ENCODE measurements around the gene IWS1. TPM values are rescaled to one million over a fixed set of nuclear protein-coding genes. Genes with fewer than 3 reads are reported as not detected.

The IWS1 gene
- total and polyA plus RNA-seq, 2 experiments from 2014 or later = 45.9 to 47.8 TPM

DNA sequence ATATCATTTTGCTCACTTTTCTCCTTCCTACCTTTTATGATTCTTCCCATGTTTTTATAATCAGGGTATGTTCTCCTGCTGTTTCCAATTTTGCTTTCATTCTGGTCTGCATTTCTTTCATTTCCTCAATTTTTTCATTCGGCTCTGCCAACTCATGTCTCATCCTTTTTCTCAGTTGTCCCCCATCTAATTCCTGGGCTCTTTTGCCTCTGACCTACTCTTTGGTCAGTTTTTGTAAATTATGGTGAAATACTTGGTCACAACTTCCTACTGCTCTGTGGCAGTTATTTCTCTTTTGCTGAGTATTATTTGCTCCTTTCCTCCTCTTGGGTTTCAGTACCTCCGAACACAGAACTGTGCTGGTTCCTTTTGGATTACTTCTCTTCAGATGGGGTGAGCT, 36.6 kb upstream of the IWS1 start:
- H4K20me1 ChIP-seq (ENCODE audit: insufficient read depth, poor library complexity, severe bottlenecking) = no peaks in the 10 kb centered on the region
- no peaks in the 10 kb centered on the region for H3K27me3 ChIP-seq
- no peaks in the 10 kb centered on the region for H3K79me2 ChIP-seq
- H3K9me3 ChIP-seq (ENCODE audit: low read depth) = no peaks in the 10 kb centered on the region
- H3K4me3 ChIP-seq = no peak overlapping the region
- H3K36me3 ChIP-seq (replicated peaks; ENCODE audit: insufficient read depth, low read depth) = no peaks in the 10 kb centered on the region
- H3K4me1 ChIP-seq (ENCODE audit: insufficient read depth) = no peaks in the 10 kb centered on the region
- TF ChIP-seq, protein P1, sequence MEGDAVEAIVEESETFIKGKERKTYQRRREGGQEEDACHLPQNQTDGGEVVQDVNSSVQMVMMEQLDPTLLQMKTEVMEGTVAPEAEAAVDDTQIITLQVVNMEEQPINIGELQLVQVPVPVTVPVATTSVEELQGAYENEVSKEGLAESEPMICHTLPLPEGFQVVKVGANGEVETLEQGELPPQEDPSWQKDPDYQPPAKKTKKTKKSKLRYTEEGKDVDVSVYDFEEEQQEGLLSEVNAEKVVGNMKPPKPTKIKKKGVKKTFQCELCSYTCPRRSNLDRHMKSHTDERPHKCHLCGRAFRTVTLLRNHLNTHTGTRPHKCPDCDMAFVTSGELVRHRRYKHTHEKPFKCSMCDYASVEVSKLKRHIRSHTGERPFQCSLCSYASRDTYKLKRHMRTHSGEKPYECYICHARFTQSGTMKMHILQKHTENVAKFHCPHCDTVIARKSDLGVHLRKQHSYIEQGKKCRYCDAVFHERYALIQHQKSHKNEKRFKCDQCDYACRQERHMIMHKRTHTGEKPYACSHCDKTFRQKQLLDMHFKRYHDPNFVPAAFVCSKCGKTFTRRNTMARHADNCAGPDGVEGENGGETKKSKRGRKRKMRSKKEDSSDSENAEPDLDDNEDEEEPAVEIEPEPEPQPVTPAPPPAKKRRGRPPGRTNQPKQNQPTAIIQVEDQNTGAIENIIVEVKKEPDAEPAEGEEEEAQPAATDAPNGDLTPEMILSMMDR (IDR thresholded peaks at IDR 0.05; ENCODE audit: poor library complexity) = no peak
- TF ChIP-seq EZH2 (IDR thresholded peaks at IDR 0.05; ENCODE audit: borderline replicate concordance) (no peak), EZH2phosphoT487 (IDR thresholded peaks at IDR 0.05; ENCODE audit: low read depth, severe bottlenecking, unreplicated experiment) (no peak)
- no peak overlapping the region for H3K4me2 ChIP-seq
- DNase-seq (ENCODE audit: low spot score) = no peak
- WGBS (ENCODE audit: low lambda C conversion rate, missing lambda C conversion rate) = 95% methylated on average over 2 of the region's 2 CpGs
- H3K27ac ChIP-seq = no peak overlapping the region
- H2AFZ ChIP-seq = no peak overlapping the region
- H3K9me2 ChIP-seq (replicated peaks; ENCODE audit: insufficient read depth) = no peaks in the 10 kb centered on the region

DNA sequence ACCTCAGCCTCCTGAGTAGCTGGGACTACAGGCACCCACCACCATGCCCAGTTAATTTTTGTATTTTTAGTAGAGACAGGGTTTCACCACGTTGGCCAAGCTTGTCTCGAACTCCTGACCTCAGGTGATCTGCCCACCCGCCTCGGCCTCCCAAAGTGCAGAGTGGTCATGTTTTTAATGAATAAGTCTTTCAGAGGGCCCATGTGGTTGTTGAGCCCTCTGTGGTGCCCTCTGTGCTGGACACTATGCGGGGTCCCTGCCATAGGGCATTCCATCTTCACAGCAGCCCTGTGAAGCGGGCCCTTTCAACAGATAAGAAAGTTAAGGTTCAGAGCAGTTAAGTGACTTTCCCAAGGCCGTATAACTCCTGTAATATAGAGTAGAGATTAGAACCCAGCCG, 35.1 kb upstream of the IWS1 start:
- no peaks in the 10 kb centered on the region for H3K36me3 ChIP-seq (replicated peaks; ENCODE audit: insufficient read depth, low read depth)
- no peak for DNase-seq (ENCODE audit: low spot score)
- 90% methylated on average over 8 of the region's 8 CpGs for WGBS (ENCODE audit: low lambda C conversion rate, missing lambda C conversion rate)
- no peaks in the 10 kb centered on the region for H4K20me1 ChIP-seq (ENCODE audit: insufficient read depth, poor library complexity, severe bottlenecking)
- no peak overlapping the region for H3K27ac ChIP-seq
- no peaks in the 10 kb centered on the region for H3K9me2 ChIP-seq (replicated peaks; ENCODE audit: insufficient read depth)
- no peak overlapping the region for H2AFZ ChIP-seq
- no peaks in the 10 kb centered on the region for H3K4me1 ChIP-seq (ENCODE audit: insufficient read depth)
- no peak overlapping the region for H3K4me3 ChIP-seq
- H3K4me2 ChIP-seq = no peak overlapping the region
- TF ChIP-seq EZH2phosphoT487 (IDR thresholded peaks at IDR 0.05; ENCODE audit: low read depth, severe bottlenecking, unreplicated experiment) (no peak), EZH2 (IDR thresholded peaks at IDR 0.05; ENCODE audit: borderline replicate concordance) (no peak)
- TF ChIP-seq, protein P1 (IDR thresholded peaks at IDR 0.05; ENCODE audit: poor library complexity) = no peak
- H3K9me3 ChIP-seq (ENCODE audit: low read depth) = no peaks in the 10 kb centered on the region
- no peaks in the 10 kb centered on the region for H3K79me2 ChIP-seq
- no peaks in the 10 kb centered on the region for H3K27me3 ChIP-seq

DNA sequence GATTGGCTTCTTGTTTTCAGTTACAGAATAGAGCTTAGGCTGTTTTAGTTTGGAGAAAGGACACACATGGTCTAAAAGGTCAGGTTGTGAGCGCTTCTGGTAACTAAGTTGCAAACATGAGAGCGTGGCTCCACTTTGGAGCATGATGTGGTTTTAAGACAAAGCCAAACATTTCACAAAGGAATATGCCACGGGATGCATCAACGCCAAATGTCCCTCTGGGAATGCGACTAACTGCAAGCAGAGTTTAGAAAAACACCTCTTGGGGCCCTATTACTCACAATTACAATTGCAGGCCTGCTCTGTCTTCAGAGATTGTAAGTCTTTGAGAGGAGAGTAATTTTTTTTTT, 34.6 kb upstream of the IWS1 start:
- no peak for DNase-seq (ENCODE audit: low spot score)
- no peaks in the 10 kb centered on the region for H4K20me1 ChIP-seq (ENCODE audit: insufficient read depth, poor library complexity, severe bottlenecking)
- no peak overlapping the region for H3K4me3 ChIP-seq
- no peak overlapping the region for H3K4me2 ChIP-seq
- no peak for TF ChIP-seq EZH2phosphoT487 (IDR thresholded peaks at IDR 0.05; ENCODE audit: low read depth, severe bottlenecking, unreplicated experiment)
- no peak for TF ChIP-seq EZH2 (IDR thresholded peaks at IDR 0.05; ENCODE audit: borderline replicate concordance)
- TF ChIP-seq, protein P1 (IDR thresholded peaks at IDR 0.05; ENCODE audit: poor library complexity) = no peak
- no peaks in the 10 kb centered on the region for H3K4me1 ChIP-seq (ENCODE audit: insufficient read depth)
- H3K36me3 ChIP-seq (replicated peaks; ENCODE audit: insufficient read depth, low read depth) = no peaks in the 10 kb centered on the region
- no peaks in the 10 kb centered on the region for H3K79me2 ChIP-seq
- no peak overlapping the region for H3K27ac ChIP-seq
- H2AFZ ChIP-seq = no peak overlapping the region
- no peaks in the 10 kb centered on the region for H3K9me3 ChIP-seq (ENCODE audit: low read depth)
- no peaks in the 10 kb centered on the region for H3K9me2 ChIP-seq (replicated peaks; ENCODE audit: insufficient read depth)
- WGBS (ENCODE audit: low lambda C conversion rate, missing lambda C conversion rate) = 95% methylated on average over 5 of the region's 5 CpGs
- H3K27me3 ChIP-seq = no peaks in the 10 kb centered on the region
